H9 (cell line): ENCODE measurements around the gene STARD10. TPM values are rescaled to one million over a fixed set of nuclear protein-coding genes. Genes with fewer than 3 reads are reported as not detected.

Source experiments
- DNase-seq: peaks from one replicate; pipeline ENCODE4 v3.0.0-alpha.2; 2017
- H2AFZ ChIP-seq: one replicate; pipeline ENCODE4 v1.6.1; 2013; ENCODE audit warnings: mild to moderate bottlenecking, low read length, control low read depth, moderate library complexity
- H2AK5ac ChIP-seq: 2 replicates; pipeline ENCODE4 v1.6.1; 2013; ENCODE audit warnings: low read length, control low read depth, mixed read lengths; ENCODE audit not compliant: insufficient read length
- H2BK120ac ChIP-seq: one replicate; pipeline ENCODE4 v1.6.1; 2013; ENCODE audit warnings: low read depth, mild to moderate bottlenecking, low read length, control low read depth, inconsistent platforms; ENCODE audit not compliant: poor library complexity, severe bottlenecking
- H2BK12ac ChIP-seq: 2 replicates; pipeline ENCODE4 v1.6.1; 2013; ENCODE audit warnings: low read length, control low read depth, mixed read lengths, low read depth; ENCODE audit not compliant: insufficient read length
- H2BK15ac ChIP-seq: 2 replicates; pipeline ENCODE4 v1.6.1; 2013; ENCODE audit warnings: low read depth, low read length, control low read depth
- H2BK20ac ChIP-seq: one replicate; pipeline ENCODE4 v1.6.1; 2013; ENCODE audit warnings: low read depth, mild to moderate bottlenecking, low read length, control low read depth, inconsistent platforms; ENCODE audit not compliant: poor library complexity, severe bottlenecking
- H2BK5ac ChIP-seq: 2 replicates; pipeline ENCODE4 v1.6.1; 2013; ENCODE audit warnings: low read length, control low read depth, mixed read lengths; ENCODE audit not compliant: insufficient read length
- H3K14ac ChIP-seq: 2 replicates; pipeline ENCODE4 v1.6.1; 2013; ENCODE audit warnings: low read length, control low read depth; ENCODE audit not compliant: insufficient read depth
- H3K18ac ChIP-seq: 2 replicates; pipeline ENCODE4 v1.6.1; 2013; ENCODE audit warnings: low read depth, mild to moderate bottlenecking, mixed read lengths, low read length, control low read depth; ENCODE audit not compliant: insufficient read length
- H3K23ac ChIP-seq: 2 replicates; pipeline ENCODE4 v1.6.1; 2013; ENCODE audit warnings: low read length, control low read depth, mixed read lengths, low read depth; ENCODE audit not compliant: insufficient read length
- H3K23me2 ChIP-seq: 2 replicates; pipeline ENCODE4 v1.6.1; 2013; ENCODE audit warnings: low read depth, mild to moderate bottlenecking, mixed read lengths, low read length, control low read depth; ENCODE audit not compliant: insufficient read length, poor library complexity, severe bottlenecking
- H3K27ac ChIP-seq: 2 replicates; pipeline ENCODE4 v1.5.1; 2013; ENCODE audit warnings: low read length, control low read depth, mixed read lengths, low read depth; ENCODE audit not compliant: insufficient read length
- H3K27me3 ChIP-seq: 2 replicates; pipeline ENCODE4 v1.6.1; 2013; ENCODE audit warnings: low read length, control low read depth, inconsistent platforms; ENCODE audit not compliant: insufficient read depth
- H3K4ac ChIP-seq: 2 replicates; pipeline ENCODE4 v1.6.1; 2013; ENCODE audit warnings: low read depth, mild to moderate bottlenecking, control low read depth, inconsistent platforms, low read length, moderate library complexity
- H3K4me1 ChIP-seq: 2 replicates; pipeline ENCODE4 v1.6.1; 2013; ENCODE audit warnings: low read length, control low read depth, inconsistent platforms; ENCODE audit not compliant: insufficient read depth
- H3K4me2 ChIP-seq: 2 replicates; pipeline ENCODE4 v1.6.1; 2013; ENCODE audit warnings: low read length, control low read depth, mixed read lengths; ENCODE audit not compliant: insufficient read length, insufficient read depth
- H3K56ac ChIP-seq: 2 replicates; pipeline ENCODE4 v1.6.1; 2013; ENCODE audit warnings: low read depth, mild to moderate bottlenecking, mixed read lengths, low read length, control low read depth; ENCODE audit not compliant: insufficient read length
- H3K79me1 ChIP-seq: 2 replicates; pipeline ENCODE4 v1.6.1; 2013; ENCODE audit warnings: low read depth, mild to moderate bottlenecking, moderate library complexity, low read length, control low read depth, inconsistent platforms; ENCODE audit not compliant: insufficient read depth, poor library complexity, severe bottlenecking
- H3K79me2 ChIP-seq: 2 replicates; pipeline ENCODE4 v1.6.1; 2013; ENCODE audit warnings: low read length, control low read depth, inconsistent platforms; ENCODE audit not compliant: insufficient read depth
- H3K9ac ChIP-seq: 2 replicates; pipeline ENCODE4 v1.6.1; 2013; ENCODE audit warnings: low read length, control low read depth, mixed read lengths; ENCODE audit not compliant: insufficient read length; ENCODE audit errors: extremely low read depth
- H3K9me3 ChIP-seq: one replicate; pipeline ENCODE4 v1.6.1; 2013; ENCODE audit warnings: low read depth, low read length, inconsistent platforms; ENCODE audit not compliant: control insufficient read depth
- H3T11ph ChIP-seq: one replicate; pipeline ENCODE4 v1.6.1; 2013; ENCODE audit warnings: mild to moderate bottlenecking, low read length, control low read depth, inconsistent platforms
- H4K20me1 ChIP-seq: one replicate; pipeline ENCODE4 v1.6.1; 2013; ENCODE audit not compliant: control insufficient read depth, insufficient read length, insufficient read depth
- H4K5ac ChIP-seq: 2 replicates; pipeline ENCODE4 v1.6.1; 2013; ENCODE audit warnings: low read depth, mild to moderate bottlenecking, mixed read lengths, low read length, control low read depth; ENCODE audit not compliant: insufficient read length
- H4K8ac ChIP-seq: replicated peaks from 2 replicates; pipeline ENCODE4 v1.6.1; 2013; ENCODE audit warnings: low read length, control low read depth, mixed read lengths, low read depth; ENCODE audit not compliant: insufficient read length
- H4K91ac ChIP-seq: 2 replicates; pipeline ENCODE4 v1.6.1; 2013; ENCODE audit warnings: low read depth, mild to moderate bottlenecking, moderate library complexity, mixed read lengths, low read length, control low read depth; ENCODE audit not compliant: insufficient read length
- H3K27ac Mint-ChIP-seq, 3 experiments: 2 replicates in 2 of 3; 3 replicates in 1 of 3; pipeline ENCODE4 v1.8.0; 2020 to 2021; ENCODE audit warnings: mixed read lengths in 3 of 3, mild to moderate bottlenecking in 1 of 3, moderate library complexity in 1 of 3
- H3K27me3 Mint-ChIP-seq: 2 replicates; pipeline ENCODE4 v1.8.0; 2021; ENCODE audit warnings: low read depth, mild to moderate bottlenecking, moderate library complexity, mixed read lengths
- H3K36me3 Mint-ChIP-seq, 3 experiments: 2 replicates in 2 of 3; 3 replicates in 1 of 3; pipeline ENCODE4 v1.8.0; 2020 to 2021; ENCODE audit warnings: low read depth in 3 of 3, mixed read lengths in 3 of 3; ENCODE audit not compliant: insufficient read depth in 1 of 3
- H3K4me1 Mint-ChIP-seq, 2 experiments: 2 replicates each; pipeline ENCODE4 v1.8.0; 2020; ENCODE audit warnings: mixed read lengths in 2 of 2
- H3K4me3 Mint-ChIP-seq, 2 experiments: 2 replicates in 1 of 2; 3 replicates in 1 of 2; pipeline ENCODE4 v1.8.0; 2020 to 2021; ENCODE audit warnings: mild to moderate bottlenecking in 2 of 2, mixed read lengths in 2 of 2, moderate library complexity in 1 of 2
- H3K9me3 Mint-ChIP-seq, 2 experiments: 2 replicates in 1 of 2; 3 replicates in 1 of 2; pipeline ENCODE4 v1.8.0; 2020; ENCODE audit warnings: mild to moderate bottlenecking in 2 of 2, mixed read lengths in 2 of 2, moderate library complexity in 1 of 2
- WGBS: extraction: QIAGEN DNeasy Blood & Tissue Kit; methylation state at CpG from one replicate; pipeline ENCODE4 v1.1.7; 2013; ENCODE audit warnings: missing lambda C conversion rate, low lambda C conversion rate, mixed read lengths; ENCODE audit not compliant: insufficient read length; ENCODE audit errors: extremely low coverage; 5-methylcytosine and 5-hydroxymethylcytosine counted together
- total RNA-seq: library from RNA; stranded (reverse); gene quantifications from 2 replicates; pipeline ENCODE4 v1.2.1, GENCODE V29; 2021
- TF ChIP-seq, protein P1 (sequence below): fragments of 200-600 bp; sonication (generic); conservative IDR thresholded peaks from 3 replicates; pipeline ENCODE4 v1.8.0; 2021; ENCODE audit warnings: antibody characterized with exemption, mild to moderate bottlenecking

STARD10 gene
- total RNA-seq, 1 experiment from 2014 or later = 24.4 TPM

DNA sequence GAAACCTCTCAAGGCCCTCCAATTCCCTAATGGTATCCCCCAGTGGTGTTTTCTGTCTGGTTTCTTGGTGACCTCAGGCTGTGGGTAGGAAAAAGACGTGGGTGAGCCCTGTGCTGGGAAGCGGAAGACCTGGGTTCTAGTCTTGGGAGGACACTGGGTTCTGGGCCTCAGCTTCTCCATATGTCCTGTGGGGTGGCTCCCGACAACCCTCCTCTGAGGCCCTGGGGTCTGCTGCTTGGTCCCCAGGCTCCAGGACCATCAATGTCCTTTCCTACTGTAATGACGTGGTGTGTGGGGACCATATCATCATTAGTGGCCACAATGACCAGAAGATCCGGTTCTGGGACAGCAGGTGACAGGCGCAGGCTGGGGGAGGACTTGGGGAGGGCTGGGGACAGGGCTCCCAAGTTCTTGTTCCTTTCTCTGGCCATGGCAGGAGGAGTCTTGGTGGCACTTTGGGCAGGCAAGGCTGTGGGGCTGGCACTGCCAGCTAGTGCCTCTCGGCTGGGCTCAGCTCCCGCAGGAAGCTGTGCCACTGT is 33.2 kb upstream of the STARD10 start:
- H3K27me3 Mint-ChIP-seq = peaks cover 22% of the 10 kb centered on the region
- DNase-seq = no peak
- Histone ChIP-seq H4K91ac (no peak overlapping the region), H3K14ac (no peak overlapping the region), H2BK15ac (no peak overlapping the region), H3K9ac (no peak overlapping the region), H2BK5ac (no peak overlapping the region), H4K8ac (no peak overlapping the region), H3K4ac (no peak overlapping the region), H3K4me1 (no peaks in the 10 kb centered on the region), H3K9me3 (no peaks in the 10 kb centered on the region), H4K5ac (no peak overlapping the region), H3K18ac (no peak overlapping the region), H3K79me1 (no peaks in the 10 kb centered on the region), H2AFZ (no peak overlapping the region), H2AK5ac (no peak overlapping the region), H3T11ph (no peak overlapping the region), H3K4me2 (no peak overlapping the region), H2BK12ac (no peak overlapping the region), H3K56ac (no peak overlapping the region), H3K79me2 (no peaks in the 10 kb centered on the region), H2BK120ac (no peak overlapping the region), H3K23me2 (peaks cover 7% of the 10 kb centered on the region), H3K23ac (no peak overlapping the region), H3K27ac (no peak overlapping the region), H3K27me3 (no peaks in the 10 kb centered on the region), H2BK20ac (no peak overlapping the region), H4K20me1 (no peaks in the 10 kb centered on the region)
- H3K4me1 Mint-ChIP-seq = peaks cover 8 to 11% of the 10 kb centered on the region in 2 experiments
- no peak overlapping the region; a peak in 1 of 5 replicates for H3K4me3 Mint-ChIP-seq
- WGBS = no CpG with 5 or more reads among the region's 8 CpGs
- peaks cover 0 to 2% (median 0%) of the 10 kb centered on the region in 3 experiments; a peak in 2 of 7 replicates for H3K36me3 Mint-ChIP-seq
- H3K27ac Mint-ChIP-seq = no peak overlapping the region
- no peaks in the 10 kb centered on the region; a peak in 1 of 5 replicates for H3K9me3 Mint-ChIP-seq
- TF ChIP-seq, protein P1, sequence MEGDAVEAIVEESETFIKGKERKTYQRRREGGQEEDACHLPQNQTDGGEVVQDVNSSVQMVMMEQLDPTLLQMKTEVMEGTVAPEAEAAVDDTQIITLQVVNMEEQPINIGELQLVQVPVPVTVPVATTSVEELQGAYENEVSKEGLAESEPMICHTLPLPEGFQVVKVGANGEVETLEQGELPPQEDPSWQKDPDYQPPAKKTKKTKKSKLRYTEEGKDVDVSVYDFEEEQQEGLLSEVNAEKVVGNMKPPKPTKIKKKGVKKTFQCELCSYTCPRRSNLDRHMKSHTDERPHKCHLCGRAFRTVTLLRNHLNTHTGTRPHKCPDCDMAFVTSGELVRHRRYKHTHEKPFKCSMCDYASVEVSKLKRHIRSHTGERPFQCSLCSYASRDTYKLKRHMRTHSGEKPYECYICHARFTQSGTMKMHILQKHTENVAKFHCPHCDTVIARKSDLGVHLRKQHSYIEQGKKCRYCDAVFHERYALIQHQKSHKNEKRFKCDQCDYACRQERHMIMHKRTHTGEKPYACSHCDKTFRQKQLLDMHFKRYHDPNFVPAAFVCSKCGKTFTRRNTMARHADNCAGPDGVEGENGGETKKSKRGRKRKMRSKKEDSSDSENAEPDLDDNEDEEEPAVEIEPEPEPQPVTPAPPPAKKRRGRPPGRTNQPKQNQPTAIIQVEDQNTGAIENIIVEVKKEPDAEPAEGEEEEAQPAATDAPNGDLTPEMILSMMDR = no peak
